HepG2 (cell line): Measurements from ENCODE around the gene DOC2A. TPM values are rescaled to one million over a fixed set of nuclear protein-coding genes. Genes with fewer than 3 reads are reported as not detected.

Experiments used
- ARID2 ChIP-seq: sonication (generic); formaldehyde crosslinking; IDR thresholded peaks from 2 replicates; pipeline ENCODE4 v1.8.1; 2022; ENCODE audit warnings: mild to moderate bottlenecking, missing genetic modification reagents, borderline replicate concordance
- ESRRA ChIP-seq: sonication (generic); formaldehyde crosslinking; IDR thresholded peaks from 2 replicates; pipeline ENCODE4 v1.5.1; 2020; ENCODE audit warnings: mild to moderate bottlenecking, low read depth, missing genetic modification reagents
- FOXA1 ChIP-seq, 2 experiments: fragments of 450-650 bp in 1 of 2; sonication (generic) in 1 of 2; formaldehyde crosslinking in 1 of 2; IDR thresholded peaks; 2 replicates each; pipeline versions ENCODE4 v1.4.0 to v1.6.1; 2016 to 2020; ENCODE audit warnings: missing genetic modification reagents in 1 of 2
- GABPB1 ChIP-seq: IDR thresholded peaks from 2 replicates; pipeline ENCODE4 v1.6.1; 2016; ENCODE audit warnings: mild to moderate bottlenecking, missing genetic modification reagents, moderate library complexity, missing compliant biosample characterization
- HDAC6 ChIP-seq: fragments of 200-600 bp; sonication (generic); IDR thresholded peaks from 2 replicates; pipeline ENCODE4 v1.7.0; 2017; ENCODE audit warnings: mild to moderate bottlenecking, antibody characterized with exemption, low read length, low read depth
- HNRNPLL ChIP-seq: fragments of 200-400 bp; formaldehyde crosslinking; IDR thresholded peaks from 2 replicates; pipeline ENCODE4 v1.6.1; 2017; ENCODE audit warnings: mild to moderate bottlenecking, low read depth, low read length; ENCODE audit not compliant: poor library complexity, severe bottlenecking
- MBD4 ChIP-seq: IDR thresholded peaks from 2 replicates; pipeline ENCODE4 v1.6.1; 2012; ENCODE audit warnings: low read length, inconsistent platforms, borderline replicate concordance
- MXD4 ChIP-seq: IDR thresholded peaks from 2 replicates; pipeline ENCODE4 v1.6.1; 2016; ENCODE audit warnings: mild to moderate bottlenecking, missing biosample characterization, missing genetic modification reagents
- RXRB ChIP-seq: IDR thresholded peaks from 2 replicates; pipeline ENCODE4 v1.6.1; 2016; ENCODE audit warnings: borderline replicate concordance, missing genetic modification reagents, missing compliant biosample characterization
- SRSF4 ChIP-seq: fragments of 200-400 bp; formaldehyde crosslinking; IDR thresholded peaks from one replicate; pipeline ENCODE4 v1.6.1; 2018; ENCODE audit warnings: mild to moderate bottlenecking, low read depth, low read length, moderate library complexity; ENCODE audit not compliant: poor library complexity, severe bottlenecking
- TARDBP ChIP-seq: sonication (generic); formaldehyde crosslinking; IDR thresholded peaks from 2 replicates; pipeline ENCODE4 v1.8.0; 2022; ENCODE audit warnings: mild to moderate bottlenecking, missing genetic modification reagents
- ZC3H13 ChIP-seq: sonication (generic); formaldehyde crosslinking; IDR thresholded peaks from 2 replicates; pipeline ENCODE4 v1.8.1; 2023; ENCODE audit warnings: mild to moderate bottlenecking, missing genetic modification reagents, moderate library complexity
- ZEB1 ChIP-seq: IDR thresholded peaks from 2 replicates; pipeline ENCODE4 v1.6.1; 2012; ENCODE audit warnings: mild to moderate bottlenecking, low read depth, inconsistent platforms; ENCODE audit not compliant: insufficient replicate concordance
- ZFP1 ChIP-seq: IDR thresholded peaks from 2 replicates; pipeline ENCODE4 v1.6.1; 2016
- ZFP90 ChIP-seq: sonication (generic); formaldehyde crosslinking; IDR thresholded peaks from 2 replicates; pipeline ENCODE4 v1.8.0; 2022; ENCODE audit warnings: missing genetic modification reagents, mild to moderate bottlenecking, inconsistent platforms, borderline replicate concordance
- ZNF432 ChIP-seq: sonication (generic); formaldehyde crosslinking; IDR thresholded peaks from 2 replicates; pipeline ENCODE4 v1.5.0; 2020; ENCODE audit warnings: missing genetic modification reagents, mild to moderate bottlenecking, borderline replicate concordance
- ZNF460 ChIP-seq: sonication (generic); formaldehyde crosslinking; IDR thresholded peaks from 2 replicates; pipeline ENCODE4 v1.5.1; 2020; ENCODE audit warnings: missing genetic modification reagents, mild to moderate bottlenecking, borderline replicate concordance
- ZNF619 ChIP-seq: sonication (generic); formaldehyde crosslinking; IDR thresholded peaks from 2 replicates; pipeline ENCODE4 v1.4.0; 2020; ENCODE audit warnings: mild to moderate bottlenecking, missing genetic modification reagents
- ZNF678 ChIP-seq: sonication (generic); formaldehyde crosslinking; IDR thresholded peaks from 2 replicates; pipeline ENCODE4 v1.4.0; 2020; ENCODE audit warnings: mild to moderate bottlenecking, missing genetic modification reagents
- ZNF780A ChIP-seq: sonication (generic); formaldehyde crosslinking; IDR thresholded peaks from 2 replicates; pipeline ENCODE4 v1.8.0; 2022; ENCODE audit warnings: mild to moderate bottlenecking, missing genetic modification reagents, moderate library complexity
- ZNF790 ChIP-seq: sonication (generic); formaldehyde crosslinking; IDR thresholded peaks from 2 replicates; pipeline ENCODE4 v1.8.0; 2022; ENCODE audit warnings: missing genetic modification reagents, mild to moderate bottlenecking, borderline replicate concordance
- ZSCAN12 ChIP-seq: sonication (generic); formaldehyde crosslinking; IDR thresholded peaks from 2 replicates; pipeline ENCODE4 v1.9.0; 2021; ENCODE audit warnings: mild to moderate bottlenecking, missing genetic modification reagents
- polyA plus RNA-seq, 8 experiments: library from polyadenylated mRNA; depleted of rRNA in 3 of 8; stranded (reverse) in 7 of 8; unstranded in 1 of 8; fragments of >200 nt; fragmentation: Illumina TruSeq in 4 of 8; extraction: Trizol in 4 of 8; gene quantifications; 2 replicates each; pipeline versions ENCODE4 v1.2.1 to v1.2.3, GENCODE V29; 2011 to 2016; ENCODE audit warnings: low read depth in 4 of 8, missing spikeins in 1 of 8, mixed read lengths in 1 of 8; ENCODE audit not compliant: insufficient read depth in 1 of 8
- total RNA-seq, 5 experiments: library from RNA; depleted of rRNA; stranded (reverse); fragments of >200 nt; fragmentation: Illumina TruSeq; extraction: Trizol; gene quantifications; 2 replicates each; pipeline ENCODE4 v1.2.3, GENCODE V29; 2016; ENCODE audit warnings: low read depth in 1 of 5
- TF ChIP-seq, protein P1 (sequence below): sonication (generic); formaldehyde crosslinking; IDR thresholded peaks from 2 replicates; pipeline ENCODE4 v1.4.0; 2020; ENCODE audit warnings: missing genetic modification reagents
- TF ChIP-seq, protein P2 (sequence below): sonication (generic); formaldehyde crosslinking; IDR thresholded peaks from 2 replicates; pipeline ENCODE4 v1.8.0; 2022; ENCODE audit warnings: mild to moderate bottlenecking, missing genetic modification reagents, moderate library complexity
- TF ChIP-seq, protein P3 (sequence below): sonication (generic); formaldehyde crosslinking; IDR thresholded peaks from 2 replicates; pipeline ENCODE4 v1.8.0; 2023; ENCODE audit warnings: mild to moderate bottlenecking, missing genetic modification reagents

DOC2A gene
- total and polyA plus RNA-seq, 2 of the 13 experiments (the other 11 are each of a cell fraction or from before 2014, with no cell fraction given), result 0.15 to 0.55 TPM

DNA sequence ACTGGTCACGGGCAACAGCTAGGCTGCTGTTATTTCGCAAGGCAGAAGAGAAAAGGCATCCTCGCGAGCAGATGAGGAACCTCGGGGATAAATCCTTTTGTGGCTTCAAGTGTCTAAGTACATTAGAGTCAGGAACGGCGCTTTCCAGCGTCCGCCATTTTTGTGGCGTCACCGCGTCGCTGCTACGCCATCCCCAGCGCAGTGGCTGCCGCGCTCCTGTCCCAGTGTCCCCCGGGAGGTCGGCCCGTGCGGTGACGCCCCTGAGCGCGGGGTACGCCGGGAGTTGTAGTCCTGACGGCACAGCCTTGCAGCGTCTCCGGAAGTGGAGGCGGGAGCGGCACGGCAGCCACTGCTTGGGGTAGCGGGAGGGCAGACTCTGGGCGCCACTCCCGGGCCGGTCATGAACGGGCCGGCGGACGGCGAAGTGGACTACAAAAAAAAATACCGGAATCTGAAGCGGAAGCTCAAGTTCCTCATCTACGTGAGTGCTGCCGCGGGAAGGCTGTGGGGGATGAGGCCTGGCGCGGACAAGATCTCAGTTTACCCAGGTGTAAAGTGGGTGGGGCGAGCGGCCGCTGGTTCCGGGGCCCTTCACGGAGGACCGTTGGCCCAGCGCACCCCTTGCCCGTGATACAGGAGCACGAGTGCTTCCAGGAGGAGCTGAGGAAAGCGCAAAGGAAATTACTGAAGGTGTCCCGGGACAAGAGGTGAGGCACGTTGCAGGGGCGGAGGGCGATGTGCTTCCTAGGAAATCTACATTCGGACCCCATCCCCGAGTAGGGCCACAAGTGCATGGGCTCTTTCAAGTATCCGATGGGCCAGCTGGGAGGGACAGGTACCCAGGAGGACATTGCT is 14.7 kb downstream of the DOC2A start, which contains the start of gene INO80E (continued):
- TF ChIP-seq ZSCAN12 (CRISPR knock-in tag) (no peak), ARID2 (CRISPR knock-in tag) (peak; percentile 98), ZFP1 (0 out of 2 replicates have a peak, but pooled peaks have one; percentile 87), ZEB1 (peak; percentile 53), MXD4 (CRISPR knock-in tag) (peak; percentile 66; the same call in 1 of the 2 replicates), HNRNPLL (peak; percentile 91), ZNF678 (CRISPR knock-in tag) (no peak), ZNF790 (no peak; the same call in 1 of the 2 replicates), RXRB (CRISPR knock-in tag) (peak; percentile 76), FOXA1 (IDR thresholded peaks at IDR 0.05) (no peak), FOXA1 (CRISPR knock-in tag; IDR thresholded peaks at IDR 0.05) (peak; percentile 50), ZC3H13 (CRISPR knock-in tag) (no peak), ZNF780A (CRISPR knock-in tag) (no peak; the same call in 1 of the 2 replicates), ESRRA (peak; percentile 74; the same call in 1 of the 2 replicates), ZNF460 (CRISPR knock-in tag) (no peak), ZNF619 (CRISPR knock-in tag) (no peak), SRSF4 (no peak), ZFP90 (CRISPR knock-in tag) (no peak), ZNF432 (CRISPR knock-in tag) (0 out of 2 replicates have a peak, but pooled peaks have one; percentile 93), TARDBP (CRISPR knock-in tag) (peak; percentile 81), GABPB1 (CRISPR knock-in tag) (peak; percentile 97), MBD4 (no peak), HDAC6 (no peak)
- TF ChIP-seq, protein P1, sequence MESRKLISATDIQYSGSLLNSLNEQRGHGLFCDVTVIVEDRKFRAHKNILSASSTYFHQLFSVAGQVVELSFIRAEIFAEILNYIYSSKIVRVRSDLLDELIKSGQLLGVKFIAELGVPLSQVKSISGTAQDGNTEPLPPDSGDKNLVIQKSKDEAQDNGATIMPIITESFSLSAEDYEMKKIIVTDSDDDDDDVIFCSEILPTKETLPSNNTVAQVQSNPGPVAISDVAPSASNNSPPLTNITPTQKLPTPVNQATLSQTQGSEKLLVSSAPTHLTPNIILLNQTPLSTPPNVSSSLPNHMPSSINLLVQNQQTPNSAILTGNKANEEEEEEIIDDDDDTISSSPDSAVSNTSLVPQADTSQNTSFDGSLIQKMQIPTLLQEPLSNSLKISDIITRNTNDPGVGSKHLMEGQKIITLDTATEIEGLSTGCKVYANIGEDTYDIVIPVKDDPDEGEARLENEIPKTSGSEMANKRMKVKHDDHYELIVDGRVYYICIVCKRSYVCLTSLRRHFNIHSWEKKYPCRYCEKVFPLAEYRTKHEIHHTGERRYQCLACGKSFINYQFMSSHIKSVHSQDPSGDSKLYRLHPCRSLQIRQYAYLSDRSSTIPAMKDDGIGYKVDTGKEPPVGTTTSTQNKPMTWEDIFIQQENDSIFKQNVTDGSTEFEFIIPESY, result peak; percentile 16; the same call in 1 of the 2 replicates
- TF ChIP-seq, protein P2, sequence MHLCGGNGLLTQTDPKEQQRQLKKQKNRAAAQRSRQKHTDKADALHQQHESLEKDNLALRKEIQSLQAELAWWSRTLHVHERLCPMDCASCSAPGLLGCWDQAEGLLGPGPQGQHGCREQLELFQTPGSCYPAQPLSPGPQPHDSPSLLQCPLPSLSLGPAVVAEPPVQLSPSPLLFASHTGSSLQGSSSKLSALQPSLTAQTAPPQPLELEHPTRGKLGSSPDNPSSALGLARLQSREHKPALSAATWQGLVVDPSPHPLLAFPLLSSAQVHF (CRISPR knock-in tag), result 0 out of 2 replicates have a peak, but pooled peaks have one; percentile 8
- TF ChIP-seq, protein P3, sequence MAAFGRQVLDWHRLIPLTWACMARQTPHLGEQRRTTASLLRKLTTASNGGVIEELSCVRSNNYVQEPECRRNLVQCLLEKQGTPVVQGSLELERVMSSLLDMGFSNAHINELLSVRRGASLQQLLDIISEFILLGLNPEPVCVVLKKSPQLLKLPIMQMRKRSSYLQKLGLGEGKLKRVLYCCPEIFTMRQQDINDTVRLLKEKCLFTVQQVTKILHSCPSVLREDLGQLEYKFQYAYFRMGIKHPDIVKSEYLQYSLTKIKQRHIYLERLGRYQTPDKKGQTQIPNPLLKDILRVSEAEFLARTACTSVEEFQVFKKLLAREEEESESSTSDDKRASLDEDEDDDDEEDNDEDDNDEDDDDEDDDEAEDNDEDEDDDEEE, result peak; percentile 51
